Measurements from ENCODE around the gene EPHB4.

GRCh38 chr7:100804681-100805431 is 22.5 kb downstream of the EPHB4 start:
- no peak for TF ChIP-seq POLR2A (IDR thresholded peaks at IDR 0.05)
- TF ChIP-seq, protein P1, sequence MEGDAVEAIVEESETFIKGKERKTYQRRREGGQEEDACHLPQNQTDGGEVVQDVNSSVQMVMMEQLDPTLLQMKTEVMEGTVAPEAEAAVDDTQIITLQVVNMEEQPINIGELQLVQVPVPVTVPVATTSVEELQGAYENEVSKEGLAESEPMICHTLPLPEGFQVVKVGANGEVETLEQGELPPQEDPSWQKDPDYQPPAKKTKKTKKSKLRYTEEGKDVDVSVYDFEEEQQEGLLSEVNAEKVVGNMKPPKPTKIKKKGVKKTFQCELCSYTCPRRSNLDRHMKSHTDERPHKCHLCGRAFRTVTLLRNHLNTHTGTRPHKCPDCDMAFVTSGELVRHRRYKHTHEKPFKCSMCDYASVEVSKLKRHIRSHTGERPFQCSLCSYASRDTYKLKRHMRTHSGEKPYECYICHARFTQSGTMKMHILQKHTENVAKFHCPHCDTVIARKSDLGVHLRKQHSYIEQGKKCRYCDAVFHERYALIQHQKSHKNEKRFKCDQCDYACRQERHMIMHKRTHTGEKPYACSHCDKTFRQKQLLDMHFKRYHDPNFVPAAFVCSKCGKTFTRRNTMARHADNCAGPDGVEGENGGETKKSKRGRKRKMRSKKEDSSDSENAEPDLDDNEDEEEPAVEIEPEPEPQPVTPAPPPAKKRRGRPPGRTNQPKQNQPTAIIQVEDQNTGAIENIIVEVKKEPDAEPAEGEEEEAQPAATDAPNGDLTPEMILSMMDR (IDR thresholded peaks at IDR 0.05): no peak
